GM20000 (cell line): ENCODE data around the gene ZNF470.

Experiments
- DNase-seq: peaks from one replicate; pipeline ENCODE4 v3.0.0; 2012; ENCODE audit warnings: low spot score
- TF ChIP-seq, protein P1 (sequence below): IDR thresholded peaks from 2 replicates; pipeline ENCODE4 v1.5.1; 2012; ENCODE audit warnings: mild to moderate bottlenecking, control low read depth; ENCODE audit errors: extremely low read depth, missing control alignments

The ZNF470 gene

DNA sequence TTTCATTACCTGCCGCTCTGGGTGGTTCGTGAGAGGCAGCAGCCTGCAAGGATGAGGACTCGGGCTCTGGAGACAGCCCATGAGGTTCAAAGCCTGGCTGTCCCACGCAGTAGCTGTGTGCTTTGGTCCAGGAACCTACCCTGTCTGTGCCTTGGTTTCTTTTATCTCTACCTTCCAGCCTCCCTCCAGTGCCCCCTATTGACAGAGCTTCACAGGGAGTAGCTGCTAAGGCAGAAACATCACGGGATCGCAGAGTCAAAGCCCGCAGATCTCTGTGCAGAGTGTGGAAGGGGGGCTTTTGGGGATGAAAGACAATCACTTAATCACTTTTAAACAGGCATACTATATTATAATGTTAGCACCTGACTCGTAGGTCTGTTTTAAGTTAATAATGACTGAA is 44.0 kb downstream of the ZNF470 start:
- no peak for DNase-seq
- TF ChIP-seq, protein P1, sequence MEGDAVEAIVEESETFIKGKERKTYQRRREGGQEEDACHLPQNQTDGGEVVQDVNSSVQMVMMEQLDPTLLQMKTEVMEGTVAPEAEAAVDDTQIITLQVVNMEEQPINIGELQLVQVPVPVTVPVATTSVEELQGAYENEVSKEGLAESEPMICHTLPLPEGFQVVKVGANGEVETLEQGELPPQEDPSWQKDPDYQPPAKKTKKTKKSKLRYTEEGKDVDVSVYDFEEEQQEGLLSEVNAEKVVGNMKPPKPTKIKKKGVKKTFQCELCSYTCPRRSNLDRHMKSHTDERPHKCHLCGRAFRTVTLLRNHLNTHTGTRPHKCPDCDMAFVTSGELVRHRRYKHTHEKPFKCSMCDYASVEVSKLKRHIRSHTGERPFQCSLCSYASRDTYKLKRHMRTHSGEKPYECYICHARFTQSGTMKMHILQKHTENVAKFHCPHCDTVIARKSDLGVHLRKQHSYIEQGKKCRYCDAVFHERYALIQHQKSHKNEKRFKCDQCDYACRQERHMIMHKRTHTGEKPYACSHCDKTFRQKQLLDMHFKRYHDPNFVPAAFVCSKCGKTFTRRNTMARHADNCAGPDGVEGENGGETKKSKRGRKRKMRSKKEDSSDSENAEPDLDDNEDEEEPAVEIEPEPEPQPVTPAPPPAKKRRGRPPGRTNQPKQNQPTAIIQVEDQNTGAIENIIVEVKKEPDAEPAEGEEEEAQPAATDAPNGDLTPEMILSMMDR: no peak

DNA sequence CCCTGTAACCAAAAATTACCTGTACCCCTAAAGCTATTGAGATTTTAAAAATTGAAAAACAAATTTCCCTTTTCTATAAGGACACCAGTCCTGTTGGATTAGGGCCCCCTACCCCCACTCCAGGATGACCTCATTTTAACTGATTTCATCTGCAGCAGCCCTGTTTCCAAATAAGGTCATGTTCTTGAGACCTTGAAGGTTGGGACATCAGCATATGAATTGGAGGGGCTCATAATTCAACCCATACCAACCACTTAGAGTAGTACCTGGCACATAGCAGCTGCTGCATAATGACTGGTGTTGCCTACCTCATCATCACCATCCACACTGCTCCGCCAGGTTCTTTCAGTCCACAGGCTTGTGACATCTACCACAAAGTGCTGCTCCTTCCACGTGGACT is 45.5 kb downstream of the ZNF470 start:
- DNase-seq: no peak
- TF ChIP-seq, protein P1: no peak

DNA sequence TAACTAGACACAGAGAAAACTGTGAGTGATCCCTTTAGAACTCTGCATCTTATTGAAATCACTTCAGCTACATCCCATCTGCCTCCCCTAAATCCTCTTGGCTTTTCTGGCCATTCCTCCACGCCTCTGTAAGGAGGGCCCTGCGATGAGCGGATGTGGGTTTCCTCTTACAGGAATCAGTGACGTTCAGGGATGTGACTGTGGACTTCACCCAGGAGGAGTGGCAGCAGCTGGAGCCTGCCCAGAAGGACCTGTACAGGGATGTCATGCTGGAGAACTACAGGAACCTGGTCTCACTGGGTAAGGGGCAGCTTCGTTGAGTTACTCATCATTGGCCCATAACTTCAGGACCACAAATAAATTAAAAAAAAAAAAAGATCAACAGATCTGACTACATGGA is 46.4 kb downstream of the ZNF470 start:
- TF ChIP-seq, protein P1: no peak
- DNase-seq: no peak

DNA sequence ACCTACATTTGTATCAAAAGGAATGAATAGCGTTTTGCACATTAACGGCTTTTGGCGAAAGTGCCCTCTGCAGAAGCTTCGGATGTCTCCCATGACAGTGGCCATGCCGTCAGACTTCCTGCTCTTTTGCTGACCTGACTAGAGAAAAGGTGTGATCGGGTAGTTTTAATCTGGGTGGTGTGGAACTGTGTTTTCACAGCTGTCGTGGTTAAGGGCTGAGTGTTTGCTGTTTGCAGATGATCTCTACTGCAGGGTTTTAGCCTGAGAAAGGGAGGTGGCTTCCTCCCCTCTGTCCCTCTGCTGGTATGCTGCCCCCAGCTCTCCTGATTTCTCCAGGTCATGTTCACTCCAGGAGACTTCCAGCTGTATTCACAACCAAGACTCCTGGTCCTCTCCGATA is 50.3 kb downstream of the ZNF470 start:
- TF ChIP-seq, protein P1: no peak
- no peak for DNase-seq

DNA sequence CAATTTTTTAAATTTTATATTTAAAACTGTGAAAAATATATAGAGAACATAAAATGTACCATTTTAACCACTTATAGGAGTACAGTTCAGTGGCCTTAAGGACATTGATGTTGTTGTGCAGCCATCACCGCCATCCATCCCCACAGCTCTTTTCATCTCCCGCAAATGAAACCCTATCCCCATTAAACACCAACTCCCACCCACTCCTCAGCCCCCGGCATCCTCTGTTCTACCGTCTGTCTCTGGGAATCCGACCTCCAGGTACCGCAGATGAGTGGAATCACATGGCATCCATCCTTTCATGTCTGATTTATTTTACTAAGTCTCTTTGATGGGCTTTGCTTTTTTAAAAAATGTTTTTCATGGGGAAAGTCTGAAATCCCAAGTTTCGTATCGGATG is 51.9 kb downstream of the ZNF470 start:
- TF ChIP-seq, protein P1: no peak

DNA sequence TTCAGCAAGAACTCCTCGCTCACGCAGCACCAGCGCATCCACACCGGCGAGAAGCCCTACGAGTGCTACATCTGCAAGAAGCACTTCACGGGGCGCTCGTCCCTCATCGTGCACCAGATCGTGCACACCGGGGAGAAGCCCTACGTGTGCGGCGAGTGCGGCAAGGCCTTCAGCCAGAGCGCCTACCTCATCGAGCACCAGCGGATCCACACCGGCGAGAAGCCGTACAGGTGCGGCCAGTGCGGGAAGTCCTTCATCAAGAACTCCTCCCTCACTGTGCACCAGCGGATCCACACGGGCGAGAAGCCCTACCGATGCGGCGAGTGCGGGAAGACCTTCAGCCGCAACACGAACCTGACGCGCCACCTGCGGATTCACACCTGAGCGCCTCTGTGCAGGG is 55.1 kb downstream of the ZNF470 start:
- TF ChIP-seq, protein P1: no peak
- no peak for DNase-seq

More for the DNA sequence above, 51.9 kb downstream of the ZNF470 start:
- no peak for DNase-seq

DNA sequence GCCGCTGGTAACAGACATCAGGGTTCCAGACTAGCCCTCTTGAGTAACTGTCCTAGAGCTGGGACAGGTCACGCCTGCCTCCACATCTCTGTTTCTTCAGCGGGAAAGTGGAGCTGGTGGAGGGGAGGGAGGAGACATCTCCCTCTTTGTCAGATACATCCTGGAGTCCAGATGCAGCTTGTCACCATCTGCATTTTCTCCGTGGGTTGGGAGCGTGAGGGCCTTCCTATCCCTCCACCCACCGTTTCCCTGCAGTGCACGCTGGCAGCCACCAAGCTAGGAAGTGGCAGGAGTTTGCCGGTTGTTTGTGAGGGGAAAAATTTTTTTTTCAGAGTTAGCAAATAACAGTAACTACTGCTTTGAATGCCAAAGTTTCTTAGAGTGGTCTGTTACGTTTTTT is 55.7 kb downstream of the ZNF470 start:
- DNase-seq: no peak
- TF ChIP-seq, protein P1: no peak
